HG03066 (cell line): ENCODE measurements around the gene GALNT10.
A peak's percentile ranks its signal among the peaks of the same experiment; 100 is the strongest.

Experiments used
- ATAC-seq: cut with Tn5 transposase; IDR thresholded peaks from one replicate; pipeline ENCODE4 v1.9.1; 2021; ENCODE audit warnings: low read depth; ENCODE audit not compliant: unreplicated experiment

Gene GALNT10

GRCh38 chr5:154418344-154418820 is 227.8 kb downstream of the GALNT10 start:
- no peak for ATAC-seq

GRCh38 chr5:154419236-154419635 is 228.7 kb downstream of the GALNT10 start:
- ATAC-seq, result no peak

- ATAC-seq, result no peak
Measured at GRCh38 chr5:154421868-154422267, 231.3 kb downstream of the GALNT10 start.

- ATAC-seq, result no peak
Measured at GRCh38 chr5:154422298-154422697, 231.8 kb downstream of the GALNT10 start.

- no peak for ATAC-seq
Measured at GRCh38 chr5:154428208-154428607, 237.7 kb downstream of the GALNT10 start.

- ATAC-seq, result no peak
Measured at GRCh38 chr5:154429341-154429740, 238.8 kb downstream of the GALNT10 start.

GRCh38 chr5:154430466-154430865 is 239.9 kb downstream of the GALNT10 start:
- no peak for ATAC-seq

- no peak for ATAC-seq
Measured at GRCh38 chr5:154430961-154431630, 240.6 kb downstream of the GALNT10 start.

GRCh38 chr5:154435226-154435625 is 244.7 kb downstream of the GALNT10 start:
- ATAC-seq, result no peak

GRCh38 chr5:154437281-154437965 is 246.9 kb downstream of the GALNT10 start:
- ATAC-seq, result no peak

GRCh38 chr5:154440540-154440939 is 250.0 kb downstream of the GALNT10 start:
- ATAC-seq, result no peak

GRCh38 chr5:154442801-154443200 is 252.3 kb downstream of the GALNT10 start:
- ATAC-seq, result no peak

GRCh38 chr5:154444556-154445421 is 254.3 kb downstream of the GALNT10 start:
- peak; percentile 3 for ATAC-seq

GRCh38 chr5:154445422-154446194 is 255.1 kb downstream of the GALNT10 start, which contains the start of gene SAP30L:
Gene SAP30L (plus strand): TSS chr5:154445997. CDS start chr5:154446605, 608 bp downstream.
- peak; percentile 93 for ATAC-seq

- ATAC-seq, result peak; percentile 23
Measured at GRCh38 chr5:154446195-154447088, 255.9 kb downstream of the GALNT10 start.

- no peak for ATAC-seq
Measured at GRCh38 chr5:154447089-154447725, 256.7 kb downstream of the GALNT10 start.

GRCh38 chr5:154449786-154450185 is 259.3 kb downstream of the GALNT10 start:
- ATAC-seq, result no peak

- ATAC-seq, result no peak
Measured at GRCh38 chr5:154451957-154452356, 261.4 kb downstream of the GALNT10 start.

GRCh38 chr5:154455585-154455984 is 265.1 kb downstream of the GALNT10 start:
- ATAC-seq, result no peak
